IPS-NIHi11 (cell line): Measurements from ENCODE around the gene RNF220.
"Not testable (repeated sequence)": the region's sequence is repeated elsewhere in the genome, so short reads cannot be mapped to it uniquely, and the experiment has no call there.

ENCODE experiments used
- DNase-seq: peaks from one replicate; pipeline ENCODE4 v3.0.0; 2012; ENCODE audit warnings: mixed read lengths, low spot score

Gene RNF220

DNA sequence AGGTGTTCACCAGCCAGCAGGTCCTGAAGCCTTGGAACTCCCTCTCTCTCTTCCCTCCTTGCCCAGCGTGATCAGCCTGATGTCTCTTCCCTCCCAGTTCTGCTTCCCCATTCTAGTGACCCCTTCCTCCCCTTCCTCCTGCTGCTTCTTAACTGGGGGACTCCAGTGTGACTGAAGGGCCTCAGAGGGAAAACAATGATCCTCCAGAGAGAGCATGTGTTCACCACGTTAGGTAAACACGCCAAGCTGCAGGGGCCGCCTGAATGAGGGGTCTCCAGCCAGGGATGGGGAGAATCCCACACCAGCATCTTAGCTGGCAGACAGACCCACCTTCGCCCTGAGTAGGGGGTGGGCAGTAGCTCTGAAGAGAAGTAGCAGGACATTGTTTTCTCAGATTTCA, 144.5 kb downstream of the RNF220 start:
- DNase-seq: no peak

DNA sequence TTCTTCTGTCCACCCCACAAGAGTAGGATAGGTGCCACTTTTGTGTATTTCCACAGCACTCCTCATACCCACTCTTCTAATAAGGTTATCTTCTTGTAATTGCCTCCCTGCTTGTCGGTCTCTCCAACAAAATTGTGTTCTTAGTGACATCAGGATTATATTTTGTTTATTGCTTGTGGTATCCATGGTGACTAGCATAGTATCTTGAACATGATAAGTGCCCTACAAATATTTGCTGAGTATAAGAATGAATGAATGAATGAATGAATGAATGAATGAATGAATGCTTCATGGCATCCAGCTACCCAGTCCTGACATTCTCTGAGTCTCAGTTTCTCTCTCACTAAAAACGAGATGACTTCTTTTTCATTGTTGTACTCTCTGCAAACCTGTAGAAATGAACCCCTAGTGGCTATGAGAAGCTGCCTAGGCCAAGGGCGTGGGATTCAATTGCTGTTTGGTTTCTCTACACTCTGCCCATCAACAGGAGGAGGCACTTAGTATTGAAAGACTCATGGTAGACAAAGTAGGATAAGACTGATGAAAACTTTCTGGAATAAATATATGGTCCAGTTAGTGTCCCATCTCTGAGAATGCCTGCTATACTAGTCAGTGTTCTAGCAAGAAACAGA, 148.2 kb downstream of the RNF220 start:
- no peak for DNase-seq

DNA sequence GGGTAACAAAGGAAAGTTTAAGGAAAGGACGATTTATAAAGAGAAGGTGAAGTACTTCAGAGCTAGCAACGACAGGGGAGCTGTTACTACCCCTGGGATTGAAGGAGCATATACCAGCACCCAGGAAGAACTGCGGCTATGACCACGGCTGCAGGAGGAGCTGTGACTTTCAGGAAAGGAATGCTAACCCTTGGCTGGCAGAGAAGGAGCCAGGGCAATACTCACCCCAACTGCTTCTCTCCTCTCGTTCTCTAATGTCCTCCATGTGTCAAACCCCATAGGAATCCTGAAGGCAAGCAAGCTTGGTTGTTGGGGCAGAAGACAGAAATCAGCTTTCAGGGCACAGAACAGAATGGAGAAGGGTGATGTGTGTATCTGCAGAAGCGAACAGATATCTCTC, 148.7 kb downstream of the RNF220 start:
- DNase-seq: no peak

DNA sequence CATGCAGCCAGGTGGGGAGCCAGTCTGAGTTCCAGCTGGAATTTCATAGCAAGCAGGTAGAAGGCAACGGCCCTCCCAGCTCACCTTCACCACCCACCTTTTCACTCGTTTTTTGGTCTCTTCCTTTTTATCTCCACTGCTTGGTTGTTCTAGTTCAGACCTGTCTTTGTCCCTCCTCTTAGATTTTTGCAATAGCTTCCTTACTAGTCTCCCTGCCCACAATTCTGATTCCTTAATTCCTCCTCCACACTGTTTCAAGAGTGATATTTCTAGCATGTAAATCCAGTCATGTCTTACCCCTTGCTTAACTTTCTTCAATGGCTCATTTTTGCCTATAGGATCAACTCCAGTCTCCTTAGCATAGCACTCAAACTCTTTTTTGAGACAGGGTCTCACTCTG, 149.7 kb downstream of the RNF220 start:
- DNase-seq: no peak

DNA sequence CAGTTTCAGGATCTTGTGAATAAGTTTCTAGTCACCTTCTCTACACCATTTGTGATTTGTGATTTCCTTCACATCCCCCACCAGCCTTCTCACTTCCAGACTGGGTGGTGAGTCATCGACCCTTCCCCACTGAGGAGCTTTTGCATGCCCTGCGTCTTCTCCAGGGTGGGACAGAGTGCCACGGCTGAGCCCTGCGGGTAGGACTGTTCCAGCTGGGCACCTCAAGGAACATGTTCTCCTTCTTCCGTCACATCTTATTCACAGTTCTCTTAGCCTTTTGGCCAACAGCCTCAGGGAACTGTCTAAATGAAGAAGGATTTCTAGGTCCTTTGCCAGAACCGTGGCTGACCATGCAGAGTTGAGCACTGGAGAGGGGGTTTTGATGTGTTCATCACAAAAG, 152.7 kb downstream of the RNF220 start:
- no peak for DNase-seq

DNA sequence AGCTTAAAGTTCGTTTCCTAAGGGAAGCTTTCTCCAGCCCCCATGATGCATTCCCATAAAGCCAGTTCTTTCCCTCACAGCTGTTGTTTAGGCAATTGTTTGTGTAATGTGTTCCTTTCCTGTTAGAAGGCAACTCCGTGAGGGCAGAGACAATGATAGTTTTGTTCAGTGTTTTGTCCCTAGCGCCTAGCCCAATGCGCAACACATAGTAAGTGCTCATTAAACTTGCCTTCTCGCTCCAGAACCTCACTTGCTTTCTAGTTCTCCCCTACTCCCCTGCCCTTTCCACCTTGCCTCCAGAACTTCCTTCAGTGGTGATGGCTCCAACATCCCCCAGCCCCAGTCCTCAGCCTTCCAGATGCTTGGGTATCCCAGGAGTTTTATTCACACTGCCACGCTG, 153.8 kb downstream of the RNF220 start:
- DNase-seq: no peak

DNA sequence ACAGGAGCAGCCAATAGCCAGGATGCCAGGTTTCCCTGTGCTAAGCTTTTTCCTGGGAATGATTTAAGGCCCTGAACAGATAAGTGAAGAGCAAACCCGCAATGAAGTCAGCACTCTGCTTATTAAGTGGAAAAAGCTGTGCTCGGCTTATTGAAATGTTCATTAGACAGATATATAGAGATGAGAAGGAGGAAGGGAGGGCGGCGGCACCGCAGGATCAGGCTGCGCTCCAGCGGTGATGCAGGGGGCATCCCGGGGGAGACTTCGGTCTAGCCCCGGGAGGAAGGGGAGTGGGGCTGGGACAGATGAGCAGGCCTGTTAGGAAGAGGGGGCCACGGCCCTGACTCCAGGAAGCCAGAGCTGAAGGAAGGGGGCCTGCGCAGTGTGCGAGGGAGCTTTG, 154.3 kb downstream of the RNF220 start:
- DNase-seq: no peak

DNA sequence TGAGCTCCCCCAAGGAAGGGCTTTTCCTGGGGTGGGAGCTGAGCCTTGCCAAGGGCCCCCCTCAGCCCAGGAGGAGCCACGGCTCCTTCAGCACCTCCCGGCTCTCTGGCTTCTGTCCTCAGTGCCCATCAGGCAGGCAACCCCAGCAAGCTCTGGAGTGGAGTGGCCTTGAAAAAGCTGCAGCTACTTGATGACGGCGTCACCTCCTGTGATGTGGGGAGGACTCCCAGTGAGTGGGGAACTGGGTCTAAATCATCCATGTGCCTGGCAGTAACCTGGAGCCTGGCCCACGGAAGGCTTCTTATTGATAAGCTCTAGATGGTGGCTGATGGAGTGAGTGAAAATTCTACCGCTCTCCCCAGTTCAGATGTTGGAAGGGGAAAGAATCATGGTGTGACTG, 154.9 kb downstream of the RNF220 start:
- no peak for DNase-seq

DNA sequence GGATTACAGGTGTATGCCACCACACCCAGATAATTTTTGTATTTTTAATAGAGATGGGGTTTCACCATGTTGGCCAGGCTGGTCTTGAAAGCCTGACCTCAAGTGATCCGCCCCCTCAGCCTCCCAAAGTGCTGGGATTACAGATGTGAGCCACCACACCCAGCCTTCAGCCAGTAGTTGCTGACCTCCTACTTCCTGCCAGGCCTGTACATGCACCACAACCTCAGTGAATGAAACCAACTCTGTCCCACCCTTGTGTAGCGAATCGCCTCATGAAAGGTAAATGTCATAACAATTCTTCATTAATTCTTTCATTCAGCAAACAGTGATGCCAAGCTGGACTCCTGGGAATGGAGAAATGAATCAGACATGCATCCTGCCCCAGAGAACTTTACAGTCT, 155.6 kb downstream of the RNF220 start:
- not testable (repeated sequence) for DNase-seq

DNA sequence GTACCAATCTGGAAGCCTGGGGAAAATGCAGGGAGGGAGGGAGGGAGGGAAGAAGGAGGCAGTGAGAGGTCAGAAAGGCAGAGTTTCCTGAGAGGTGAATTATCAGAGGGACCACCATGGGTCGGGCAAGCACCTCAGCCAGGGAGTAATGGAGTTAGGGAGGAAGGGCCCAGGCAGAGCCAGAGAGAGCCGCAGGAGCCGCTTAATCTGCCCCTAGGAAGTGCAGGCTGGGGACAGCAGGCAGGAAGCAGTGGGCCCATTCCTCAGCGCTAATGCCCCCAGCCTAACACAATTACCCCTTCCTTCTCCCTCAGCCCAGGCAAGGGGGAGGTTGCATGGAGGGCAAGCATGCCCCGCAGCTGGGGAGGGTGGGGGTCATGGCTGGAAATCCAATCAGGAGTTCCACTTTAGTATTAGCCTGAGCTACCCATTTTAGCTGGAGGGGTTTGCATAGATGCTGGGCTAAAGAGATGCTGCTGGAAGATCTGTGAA, 160.2 kb downstream of the RNF220 start:
- DNase-seq: no peak

DNA sequence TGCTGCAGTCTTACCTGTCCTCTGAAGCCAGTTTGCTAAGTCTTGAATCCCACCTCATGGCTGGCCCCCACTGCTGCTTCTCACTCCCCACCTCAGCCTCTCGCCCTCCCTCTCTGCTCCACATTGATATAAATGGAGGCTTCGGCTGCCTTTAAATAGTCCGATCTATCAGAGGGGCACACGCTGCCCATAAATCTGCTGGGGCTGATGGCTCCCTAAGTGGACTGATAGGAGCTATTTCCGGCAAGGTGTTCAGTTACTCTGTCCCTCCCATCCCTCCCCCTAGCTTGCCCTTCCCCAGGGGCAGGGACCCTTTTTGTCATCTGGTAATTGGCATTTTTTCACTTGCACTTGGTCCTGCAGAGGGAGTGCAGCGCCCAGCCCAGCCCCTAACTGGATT, 160.8 kb downstream of the RNF220 start:
- no peak for DNase-seq

DNA sequence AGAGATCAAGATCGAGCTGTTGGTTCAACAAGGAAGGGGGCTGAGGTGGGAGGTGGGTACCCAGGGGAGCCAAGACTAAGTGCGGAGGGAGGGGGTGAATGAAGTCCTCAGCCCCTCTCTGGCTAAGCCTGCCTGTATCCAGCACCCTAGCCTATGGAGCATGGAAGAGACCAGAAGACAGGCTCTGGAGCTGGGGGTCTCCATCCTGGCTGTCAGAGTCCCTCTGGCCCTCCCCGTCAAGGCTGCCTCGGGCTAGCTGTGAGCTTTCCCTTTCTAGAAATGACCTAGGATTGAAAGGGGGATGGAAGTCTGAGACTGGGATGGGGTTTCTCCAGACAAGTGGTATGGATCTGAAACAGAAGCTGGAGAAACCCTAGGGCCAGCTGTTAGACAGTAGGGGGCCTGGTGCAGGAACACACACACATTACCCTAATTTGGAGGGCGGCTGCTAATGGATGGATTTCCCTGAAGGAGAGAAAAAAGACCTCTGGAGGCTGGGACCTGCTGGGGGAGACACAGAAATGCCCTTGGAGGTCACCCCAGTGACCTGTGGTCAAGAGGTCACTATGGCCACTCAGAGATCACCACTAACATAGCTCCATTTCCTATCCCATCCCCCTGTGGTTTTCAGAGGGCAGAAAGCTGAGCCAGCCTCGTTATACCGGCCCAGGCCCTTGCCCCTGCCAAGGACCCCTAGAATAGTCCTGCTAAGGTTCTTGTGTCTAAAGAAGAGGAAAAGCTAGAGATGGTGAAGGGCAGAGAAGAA, 161.4 kb downstream of the RNF220 start:
- DNase-seq: no peak

DNA sequence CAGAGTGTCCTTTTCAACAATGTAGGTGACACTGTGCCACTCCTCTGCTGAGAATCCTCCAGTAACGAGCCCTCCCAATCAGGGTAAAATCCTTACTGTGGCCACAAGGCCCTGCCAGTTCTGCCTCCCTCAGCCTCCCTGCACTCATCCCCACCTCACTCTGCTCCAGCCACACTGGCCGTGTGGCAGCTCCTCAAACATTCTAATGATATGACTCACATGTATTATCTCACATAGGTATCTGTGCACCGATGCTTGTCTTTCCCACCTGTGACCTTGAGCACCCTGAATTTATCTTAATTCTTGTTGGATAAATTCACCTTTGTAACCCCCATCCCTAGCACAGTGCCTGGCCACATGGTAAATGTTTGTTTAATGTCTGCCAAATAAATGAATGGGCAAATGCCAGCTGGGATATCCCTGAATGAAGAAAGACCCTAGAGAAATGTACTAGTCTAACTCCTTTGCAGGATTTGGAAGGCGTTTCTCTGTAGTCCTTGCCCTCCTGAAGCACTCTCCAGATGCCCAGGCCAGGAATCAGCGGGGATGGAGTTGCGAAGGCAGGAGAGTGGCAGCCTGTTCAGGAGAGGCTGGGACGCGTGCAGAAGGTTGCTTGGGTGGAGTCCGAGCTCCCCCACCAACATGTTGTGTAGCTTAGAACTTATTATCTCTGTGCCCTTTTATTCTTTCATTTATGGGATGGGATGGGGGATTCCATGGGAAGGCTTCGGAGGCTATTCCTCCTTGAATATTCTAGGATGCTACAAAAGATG, 163.3 kb downstream of the RNF220 start:
- DNase-seq: no peak

DNA sequence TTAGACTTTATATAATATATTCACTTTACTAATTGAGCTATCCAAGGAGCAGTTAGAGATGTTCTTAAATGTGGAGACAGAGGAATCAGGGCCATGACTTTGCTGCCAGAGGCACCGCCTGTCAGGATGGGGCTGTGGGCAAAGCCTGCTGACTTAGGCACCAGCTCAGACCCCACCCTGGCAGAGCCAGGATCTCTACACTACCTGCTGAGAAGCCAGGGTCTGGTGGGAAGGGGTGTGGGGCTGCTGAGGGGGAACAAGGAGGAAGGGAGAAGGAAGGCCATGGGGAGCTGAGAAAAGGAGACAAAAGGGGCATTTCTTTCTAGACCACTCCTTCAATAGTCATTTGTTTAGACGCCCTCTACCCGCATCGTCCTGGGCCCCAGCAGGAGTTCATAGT, 164.4 kb downstream of the RNF220 start:
- no peak for DNase-seq

DNA sequence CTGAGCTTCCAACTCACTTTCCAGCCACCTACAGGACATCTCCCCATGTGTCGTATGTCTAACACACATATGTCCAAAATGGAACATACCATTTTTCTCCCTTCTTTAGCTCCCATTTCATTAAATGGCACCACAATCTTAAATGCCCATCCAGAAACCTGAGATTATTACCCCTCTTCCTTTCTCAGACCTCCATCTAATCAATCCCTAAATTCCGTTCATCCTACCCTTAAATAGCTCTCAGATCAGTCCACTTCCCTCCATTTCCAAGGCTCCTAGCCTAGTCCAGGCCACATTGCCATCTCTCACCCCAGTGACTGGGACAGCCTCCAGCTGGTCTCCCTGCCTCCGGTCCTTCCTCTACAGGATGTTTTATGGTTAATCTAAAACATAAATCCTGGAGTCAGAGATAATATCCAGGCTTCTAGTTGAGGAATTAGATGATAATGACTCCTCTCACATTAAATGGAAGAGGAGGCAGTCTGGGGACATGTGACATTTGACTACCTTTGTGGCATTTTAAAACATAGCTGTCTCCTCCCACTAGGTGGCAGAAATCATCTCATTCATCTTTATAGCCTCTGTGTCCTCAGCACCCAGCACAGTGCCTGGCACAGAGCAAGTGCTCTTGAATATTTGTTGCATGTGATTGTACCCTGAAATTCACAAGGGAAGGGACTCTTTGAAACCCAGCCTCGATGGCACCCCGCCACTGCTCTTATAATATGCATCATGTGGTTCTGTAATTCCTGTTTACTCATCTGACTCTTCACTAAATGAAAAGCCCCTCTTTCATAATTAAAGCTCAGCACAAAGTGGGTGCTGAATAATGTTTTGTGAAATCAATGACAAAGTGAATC, 166.9 kb downstream of the RNF220 start:
- DNase-seq: peak; percentile 63

DNA sequence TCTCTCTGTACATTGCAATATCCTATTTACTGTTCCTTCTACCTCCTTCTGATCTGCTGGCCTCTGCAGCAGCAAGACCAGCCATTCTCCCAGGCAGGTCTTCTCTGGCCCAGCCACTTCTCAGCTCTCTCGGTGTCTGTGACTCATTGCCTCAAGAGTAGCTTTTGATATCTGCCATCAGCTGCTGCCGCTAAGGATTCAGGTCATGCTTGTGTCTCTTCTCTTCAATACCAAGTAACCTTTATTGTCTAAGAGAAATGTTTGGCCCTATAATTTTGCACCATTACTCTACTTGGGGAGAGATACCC, 167.5 kb downstream of the RNF220 start:
- DNase-seq: no peak

DNA sequence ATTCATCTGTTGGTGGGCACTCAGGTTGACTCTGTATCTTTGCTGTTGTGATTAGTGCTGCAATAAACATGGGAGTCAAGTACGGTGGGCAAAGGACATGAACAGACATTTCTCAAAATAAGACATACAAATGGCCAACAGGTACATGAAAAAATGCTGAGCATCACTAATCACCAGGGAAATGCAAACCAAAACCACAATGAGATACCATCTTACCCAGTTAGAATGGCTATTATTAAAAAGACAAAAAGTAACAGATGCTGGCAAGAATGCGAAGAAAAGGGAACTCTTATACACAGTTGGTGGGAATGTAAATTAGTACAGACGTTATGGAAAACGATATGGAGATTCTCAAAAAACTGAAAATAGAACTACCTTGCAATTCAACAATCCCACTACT, 170.3 kb downstream of the RNF220 start:
- DNase-seq: no peak

DNA sequence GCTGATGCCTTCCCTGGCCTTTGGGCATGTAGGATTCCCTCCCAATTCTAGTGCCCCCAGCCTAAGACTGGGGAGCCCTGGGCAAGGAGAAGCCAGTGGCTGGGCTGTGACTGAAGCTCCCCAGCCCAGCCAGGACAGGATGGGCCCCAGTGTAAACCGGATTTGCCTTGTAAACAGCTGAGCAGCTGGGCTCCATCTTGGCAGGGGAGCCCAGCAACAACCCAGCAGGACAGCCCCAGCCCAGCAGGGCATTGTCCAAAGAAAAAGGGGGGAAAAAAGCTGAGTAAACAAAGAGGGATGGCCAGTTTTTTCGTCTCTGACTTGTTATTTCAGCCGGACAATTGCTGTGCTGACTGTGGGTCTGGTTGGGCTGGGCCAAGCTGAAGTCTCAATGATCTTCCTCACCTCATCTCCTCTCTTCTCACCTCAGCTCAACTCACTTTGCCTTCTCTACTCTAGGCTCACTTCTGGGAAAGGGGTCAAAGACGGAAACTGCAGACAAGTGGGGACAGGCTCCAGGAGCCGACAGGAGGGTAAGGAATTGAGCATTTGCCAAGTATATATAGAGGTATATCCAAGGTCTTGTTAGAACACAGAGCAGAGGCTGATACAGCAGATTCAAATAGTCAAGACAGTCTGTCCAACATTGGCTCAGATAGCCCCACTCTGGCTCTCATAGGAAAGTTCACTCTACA, 171.5 kb downstream of the RNF220 start:
- DNase-seq: peak; percentile 44

DNA sequence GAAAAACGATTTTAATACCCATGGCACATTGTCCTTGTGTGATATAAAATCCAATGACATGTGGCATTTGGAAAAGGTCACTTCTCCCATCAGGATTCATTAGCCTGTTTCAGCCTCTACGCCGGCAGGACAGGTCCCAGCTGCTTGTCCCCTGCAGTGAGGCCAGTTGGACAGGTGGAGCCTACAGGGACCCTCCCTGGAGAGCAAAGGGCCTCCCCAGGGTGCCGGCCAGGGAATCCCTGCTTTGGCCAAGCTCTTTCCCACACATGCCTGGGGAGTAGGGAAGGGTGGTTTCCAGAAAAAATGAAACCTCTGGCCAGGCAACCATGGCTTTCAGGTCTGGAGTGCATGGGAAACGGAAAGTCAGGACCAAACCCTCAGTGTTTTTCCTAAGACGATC, 176.2 kb downstream of the RNF220 start:
- DNase-seq: no peak

DNA sequence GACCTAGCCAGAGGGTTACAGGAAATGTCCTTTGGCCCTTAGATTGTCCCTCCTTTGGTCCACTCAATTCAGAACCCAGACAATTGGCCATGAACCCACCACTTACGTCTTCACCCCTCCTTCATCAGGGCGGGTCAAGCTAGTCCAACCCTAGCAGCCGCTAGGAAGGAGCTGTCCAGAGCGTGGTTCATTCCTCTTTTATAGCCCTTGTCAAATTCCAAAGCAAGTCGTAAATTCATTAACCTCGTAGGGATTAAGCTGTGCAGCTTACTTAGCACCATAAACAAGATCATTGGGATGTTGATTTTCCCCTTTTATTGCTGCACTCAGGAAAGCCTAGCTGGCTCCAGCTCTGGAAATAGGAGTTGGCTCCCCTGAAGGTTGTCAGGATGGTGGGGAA, 179.1 kb downstream of the RNF220 start:
- DNase-seq: no peak

DNA sequence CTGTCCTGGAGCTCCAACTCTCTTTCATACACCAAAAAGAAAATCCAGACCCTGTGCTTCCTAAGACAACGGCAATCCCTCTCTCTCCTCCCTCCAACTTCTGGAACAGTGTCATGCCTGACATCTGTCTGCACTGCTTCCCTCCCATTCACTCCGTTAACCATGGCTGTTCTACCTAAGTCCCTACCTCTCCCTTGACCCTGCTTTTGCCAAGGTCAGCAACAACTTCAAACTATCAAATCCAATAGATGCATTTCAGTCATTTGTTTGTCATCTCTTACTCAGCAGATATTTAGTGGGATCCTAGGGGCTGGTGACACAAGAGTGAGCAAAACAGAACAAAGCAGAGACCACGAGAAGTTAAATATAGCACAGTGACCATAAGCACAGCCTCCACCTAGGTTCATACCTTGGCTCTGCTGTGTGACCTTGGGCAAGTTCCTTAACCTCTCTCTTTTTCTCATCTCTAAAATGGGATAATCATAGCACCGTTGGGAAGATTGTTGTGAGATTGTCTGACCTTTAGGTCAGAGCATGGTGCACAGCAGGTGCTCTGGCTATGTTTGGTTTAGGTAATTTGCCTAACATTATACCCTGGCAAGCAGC, 180.4 kb downstream of the RNF220 start:
- no peak for DNase-seq
